DND-41 (cell line): ENCODE results near the gene OOSP2.
"Not testable (repeated sequence)": the region's sequence is repeated elsewhere in the genome, so short reads cannot be mapped to it uniquely, and the experiment has no call there.

ENCODE experiments used
- CTCF ChIP-seq: IDR thresholded peaks from 2 replicates; pipeline ENCODE4 v1.5.1; 2012; ENCODE audit warnings: borderline replicate concordance, low read length, moderate library complexity, mild to moderate bottlenecking; ENCODE audit not compliant: poor library complexity, severe bottlenecking; ENCODE audit errors: extremely low read depth
- EZH2 ChIP-seq: IDR thresholded peaks from 3 replicates; pipeline ENCODE4 v1.6.1; 2012; ENCODE audit warnings: borderline replicate concordance, low read depth, mild to moderate bottlenecking, moderate library complexity, low read length, inconsistent platforms; ENCODE audit not compliant: severe bottlenecking

- TF ChIP-seq CTCF, EZH2: not testable (repeated sequence)
These were observed 10.6 kb downstream of the OOSP2 start for GRCh38 chr11:60050839-60051238.
